ENCODE measurements around the gene BAIAP2. TPM values are rescaled to one million over a fixed set of nuclear protein-coding genes. Genes with fewer than 3 reads are reported as not detected.
A peak's percentile ranks its signal among the peaks of the same experiment; 100 is the strongest.

The BAIAP2 gene
- total RNA-seq, 3 donors from 2014 or later, result 21.0 to 47.0 (median 37.6) TPM

- Histone ChIP-seq H3K27ac (peak overlapping the region in 1 of 2 donors; percentile 78), H3K27me3 (peaks cover 0 to 5% of the 10 kb centered on the region in 2 donors), H3K4me1 (peaks cover 0 to 4% of the 10 kb centered on the region in 2 donors), H3K9me3 (no peaks in the 10 kb centered on the region), H3K4me3 (peak overlapping the region in 1 of 3 donors; percentile 58), H3K36me3 (no peaks in the 10 kb centered on the region)
- no peak for DNase-seq (ENCODE audit: low spot score in 2 of 2)
- intact Hi-C loops (cut with DNase I; ENCODE audit: low total_unique reads), result no loop called here
- no peak for TF ChIP-seq POLR2AphosphoS5 (IDR thresholded peaks at IDR 0.05)
Observed at GRCh38 chr17:81120695-81121621, 86.0 kb downstream of the BAIAP2 start.

- no peak overlapping the region for H3K27ac ChIP-seq
- intact Hi-C loops (cut with DNase I; ENCODE audit: low total_unique reads), result no loop called here
- H3K9me3 ChIP-seq, result no peaks in the 10 kb centered on the region
- no peak overlapping the region for H3K4me3 ChIP-seq
- H3K27me3 ChIP-seq, result peaks cover 0 to 5% of the 10 kb centered on the region in 2 donors
- TF ChIP-seq POLR2AphosphoS5 (IDR thresholded peaks at IDR 0.05) (no peak), CTCF (IDR thresholded peaks at IDR 0.05) (no peak), POLR2A (IDR thresholded peaks at IDR 0.05) (no peak)
- DNase-seq (ENCODE audit: low spot score in 2 of 2), result no peak
- no peaks in the 10 kb centered on the region for H3K36me3 ChIP-seq
- peaks cover 0 to 4% of the 10 kb centered on the region in 2 donors for H3K4me1 ChIP-seq
Observed at GRCh38 chr17:81121841-81122733, 87.1 kb downstream of the BAIAP2 start.

GRCh38 chr17:81123052-81124048 is 88.4 kb downstream of the BAIAP2 start:
- Histone ChIP-seq H3K27me3 (peaks cover 0 to 5% of the 10 kb centered on the region in 2 donors), H3K4me3 (no peak overlapping the region), H3K36me3 (no peaks in the 10 kb centered on the region), H3K9me3 (no peaks in the 10 kb centered on the region), H3K4me1 (peaks cover 0 to 4% of the 10 kb centered on the region in 2 donors), H3K27ac (no peak overlapping the region)
- TF ChIP-seq POLR2AphosphoS5 (IDR thresholded peaks at IDR 0.05) (no peak), POLR2A (IDR thresholded peaks at IDR 0.05) (no peak), CTCF (IDR thresholded peaks at IDR 0.05) (no peak)
- intact Hi-C loops (cut with DNase I; ENCODE audit: low total_unique reads), result no loop called here
- no peak for DNase-seq (ENCODE audit: low spot score in 2 of 2)

GRCh38 chr17:81124377-81124776 is 89.4 kb downstream of the BAIAP2 start:
- no peak for DNase-seq (ENCODE audit: low spot score in 2 of 2)
- Histone ChIP-seq H3K9me3 (no peaks in the 10 kb centered on the region), H3K36me3 (no peaks in the 10 kb centered on the region), H3K27ac (no peak overlapping the region), H3K4me1 (no peaks in the 10 kb centered on the region), H3K4me3 (no peak overlapping the region), H3K27me3 (peaks cover 0 to 5% of the 10 kb centered on the region in 2 donors)
- intact Hi-C loops (cut with DNase I; ENCODE audit: low total_unique reads), result no loop called here
- TF ChIP-seq POLR2A (IDR thresholded peaks at IDR 0.05) (no peak), POLR2AphosphoS5 (IDR thresholded peaks at IDR 0.05) (no peak), CTCF (IDR thresholded peaks at IDR 0.05) (no peak)

Data from breast epithelium (tissue), 4 donors.